GM12872 (cell line): ENCODE measurements around the gene DOK6.

Experiments used
- TF ChIP-seq, protein P1 (sequence below): IDR thresholded peaks from 3 replicates; pipeline ENCODE4 v1.5.1; 2011; ENCODE audit warnings: low read depth, mild to moderate bottlenecking, low read length, moderate library complexity; ENCODE audit not compliant: insufficient read depth

Gene DOK6

DNA sequence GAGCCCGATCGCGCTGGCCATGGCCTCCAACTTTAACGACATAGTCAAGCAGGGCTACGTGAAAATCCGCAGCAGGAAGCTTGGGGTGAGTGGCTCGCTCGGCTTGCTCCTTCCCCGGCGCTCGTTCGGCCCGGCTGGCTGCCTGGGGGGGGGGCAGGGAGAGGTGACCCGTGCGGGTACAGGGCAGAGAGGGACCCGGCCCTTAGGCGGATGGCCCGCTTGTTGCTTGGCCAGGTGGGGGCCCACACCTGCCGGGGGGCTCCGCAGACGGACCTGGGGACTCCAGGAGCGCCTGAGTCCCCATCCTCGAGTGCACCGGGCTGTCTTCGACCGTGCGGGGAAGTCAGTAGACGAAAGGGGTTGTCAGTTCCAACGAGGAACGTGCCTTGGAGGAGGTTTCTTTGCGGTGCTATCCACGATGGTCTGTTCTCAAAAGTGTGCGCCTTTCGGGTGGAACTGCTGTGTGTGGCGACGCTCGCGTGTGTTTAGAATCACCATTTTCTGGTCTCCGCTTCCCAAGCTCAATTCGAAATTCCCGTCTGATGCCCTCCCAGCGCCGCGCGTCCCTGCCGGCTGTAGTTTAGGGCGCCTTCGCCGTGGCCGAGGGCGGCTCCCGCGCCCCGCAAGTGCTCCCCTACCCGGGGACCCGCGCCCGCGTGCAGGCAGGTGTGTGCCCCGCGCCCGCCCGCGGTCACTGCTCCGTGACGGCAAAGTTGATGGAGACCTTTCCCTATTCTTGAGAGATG lies 711 bp downstream of the DOK6 start:
- TF ChIP-seq, protein P1, sequence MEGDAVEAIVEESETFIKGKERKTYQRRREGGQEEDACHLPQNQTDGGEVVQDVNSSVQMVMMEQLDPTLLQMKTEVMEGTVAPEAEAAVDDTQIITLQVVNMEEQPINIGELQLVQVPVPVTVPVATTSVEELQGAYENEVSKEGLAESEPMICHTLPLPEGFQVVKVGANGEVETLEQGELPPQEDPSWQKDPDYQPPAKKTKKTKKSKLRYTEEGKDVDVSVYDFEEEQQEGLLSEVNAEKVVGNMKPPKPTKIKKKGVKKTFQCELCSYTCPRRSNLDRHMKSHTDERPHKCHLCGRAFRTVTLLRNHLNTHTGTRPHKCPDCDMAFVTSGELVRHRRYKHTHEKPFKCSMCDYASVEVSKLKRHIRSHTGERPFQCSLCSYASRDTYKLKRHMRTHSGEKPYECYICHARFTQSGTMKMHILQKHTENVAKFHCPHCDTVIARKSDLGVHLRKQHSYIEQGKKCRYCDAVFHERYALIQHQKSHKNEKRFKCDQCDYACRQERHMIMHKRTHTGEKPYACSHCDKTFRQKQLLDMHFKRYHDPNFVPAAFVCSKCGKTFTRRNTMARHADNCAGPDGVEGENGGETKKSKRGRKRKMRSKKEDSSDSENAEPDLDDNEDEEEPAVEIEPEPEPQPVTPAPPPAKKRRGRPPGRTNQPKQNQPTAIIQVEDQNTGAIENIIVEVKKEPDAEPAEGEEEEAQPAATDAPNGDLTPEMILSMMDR: no peak

DNA sequence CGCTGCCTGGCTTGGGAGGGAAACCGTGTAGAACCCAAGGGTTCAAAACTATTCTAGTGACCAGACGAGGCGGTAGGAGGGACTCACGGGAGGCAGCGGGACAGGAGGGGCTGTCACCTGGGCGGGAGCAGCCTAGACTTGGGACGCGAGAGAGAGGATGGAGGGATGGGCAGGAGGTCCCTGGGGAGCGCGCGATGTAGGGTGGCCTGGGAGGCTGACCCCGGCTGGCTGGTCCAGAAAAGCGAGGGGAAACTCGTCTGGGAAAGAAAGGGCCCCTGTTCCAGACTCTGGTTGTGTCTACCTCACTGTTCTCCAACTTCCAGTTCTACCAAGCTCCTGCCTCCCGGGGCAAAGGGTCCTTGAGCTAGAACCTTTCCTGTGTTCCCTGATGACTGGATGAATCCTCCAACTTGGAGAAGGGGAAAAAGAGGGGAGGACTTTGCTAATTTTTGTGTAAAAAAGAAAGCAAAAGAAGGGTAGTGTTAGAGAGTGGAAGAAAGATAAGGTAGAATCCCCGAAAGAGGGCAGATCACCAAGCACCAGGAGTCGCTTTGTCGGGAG lies 1.4 kb downstream of the DOK6 start:
- TF ChIP-seq, protein P1: no peak

DNA sequence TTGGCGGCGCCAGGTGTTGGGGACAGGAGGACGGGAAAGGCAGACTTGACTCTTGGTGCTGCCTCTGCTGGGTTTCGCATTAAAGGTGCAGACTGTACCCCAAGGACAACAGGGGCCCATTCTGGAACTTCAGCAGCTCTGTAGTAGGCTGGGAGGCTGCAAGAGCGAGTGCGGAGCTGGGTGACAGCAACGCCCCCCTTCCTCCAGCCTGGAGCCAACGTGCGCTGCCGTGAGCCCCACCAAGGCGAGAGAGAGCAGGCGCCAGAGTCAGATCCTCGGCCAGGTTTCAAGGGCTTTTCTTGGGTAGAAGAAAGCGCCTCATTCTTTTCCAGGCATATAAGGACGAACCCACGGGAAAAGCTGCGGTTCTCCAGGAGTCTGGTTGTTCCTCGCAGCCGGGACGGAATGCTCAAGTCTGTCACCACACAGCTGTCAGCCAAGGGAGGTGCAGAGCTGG lies 1.9 kb downstream of the DOK6 start:
- TF ChIP-seq, protein P1: no peak

GRCh38 chr18:69408522-69408921 lies 7.8 kb downstream of the DOK6 start:
- TF ChIP-seq, protein P1: no peak

- TF ChIP-seq, protein P1: no peak
These were observed 10.5 kb downstream of the DOK6 start for GRCh38 chr18:69411199-69411598.

- TF ChIP-seq, protein P1: no peak
These were observed 13.5 kb downstream of the DOK6 start for GRCh38 chr18:69414184-69414583.

DNA sequence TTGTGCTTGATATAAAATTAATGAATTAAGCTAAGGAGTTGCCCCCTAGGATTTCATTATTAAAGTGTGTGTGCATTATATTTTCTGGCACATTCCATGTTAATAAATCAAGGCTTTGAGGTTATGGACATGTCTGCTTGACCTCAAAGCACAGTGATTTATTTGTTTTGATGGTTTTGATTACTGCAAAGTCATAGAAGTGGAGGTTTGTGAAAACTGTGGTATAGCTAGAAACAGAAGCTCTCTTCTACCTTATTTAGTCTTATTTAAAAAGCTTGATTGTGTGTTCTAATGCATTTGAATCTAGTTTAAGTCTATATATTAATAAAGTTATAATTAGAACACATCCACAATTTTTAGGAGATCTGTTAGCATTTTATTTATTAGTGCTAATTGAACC lies 32.2 kb downstream of the DOK6 start:
- TF ChIP-seq, protein P1: no peak
